Lung (tissue), 12 donors: ENCODE results near the gene ING1. TPM values are rescaled to one million over a fixed set of nuclear protein-coding genes. Genes with fewer than 3 reads are reported as not detected.
A peak's percentile ranks its signal among the peaks of the same experiment; 100 is the strongest.

ENCODE experiments used
- ATAC-seq: fragments of 200-7000 bp; cut with Tn5 transposase; one replicate; pipeline ENCODE4 v1.9.1; 2020; ENCODE audit warnings: moderate number of reproducible peaks; ENCODE audit not compliant: insufficient read depth, low FRiP score
- DNase-seq, 3 donors: peaks; one replicate each; pipeline ENCODE4 v3.0.0-alpha.2; 2013 to 2017
- H3K27ac ChIP-seq, 2 donors: one replicate each; pipeline ENCODE4 v1.5.1; 2013; ENCODE audit warnings: mild to moderate bottlenecking in 2 of 2, moderate library complexity in 2 of 2, control low read depth in 1 of 2, inconsistent platforms in 1 of 2, low read depth in 1 of 2, low read length in 1 of 2
- H3K27me3 ChIP-seq, 3 donors: one replicate each; pipeline ENCODE4 v1.5.1; 2013; ENCODE audit warnings: low read length in 2 of 3; ENCODE audit not compliant: control insufficient read depth in 3 of 3, insufficient read depth in 3 of 3
- H3K36me3 ChIP-seq, 4 donors: one replicate each; pipeline ENCODE4 v1.5.1; 2013; ENCODE audit warnings: low read length in 4 of 4, mild to moderate bottlenecking in 1 of 4, moderate library complexity in 1 of 4; ENCODE audit not compliant: control insufficient read depth in 4 of 4, insufficient read depth in 4 of 4
- H3K4me1 ChIP-seq, 5 donors: one replicate each; pipeline ENCODE4 v1.5.1; 2013; ENCODE audit warnings: low read length in 5 of 5, mild to moderate bottlenecking in 2 of 5, moderate library complexity in 1 of 5; ENCODE audit not compliant: control insufficient read depth in 5 of 5, insufficient read depth in 5 of 5
- H3K4me3 ChIP-seq: one replicate; pipeline ENCODE4 v1.5.1; 2013; ENCODE audit warnings: mild to moderate bottlenecking, control low read depth, moderate library complexity
- H3K9ac ChIP-seq, 2 donors: one replicate each; pipeline ENCODE4 v1.5.1; 2013; ENCODE audit warnings: low read length in 2 of 2, control low read depth in 1 of 2; ENCODE audit not compliant: insufficient read depth in 1 of 2
- H3K9me3 ChIP-seq, 4 donors: one replicate each; pipeline ENCODE4 v1.5.1; 2013; ENCODE audit warnings: low read length in 3 of 4, mild to moderate bottlenecking in 1 of 4, moderate library complexity in 1 of 4; ENCODE audit not compliant: control insufficient read depth in 4 of 4, insufficient read depth in 3 of 4
- CTCF ChIP-seq: IDR thresholded peaks from 2 replicates; pipeline ENCODE4 v1.5.1; 2012; ENCODE audit warnings: mild to moderate bottlenecking; ENCODE audit errors: control extremely low read depth, extremely low read depth
- WGBS, 2 donors: extraction: QIAGEN DNeasy Blood & Tissue Kit; methylation state at CpG; one replicate each; pipeline ENCODE4 v1.1.7; 2013; 5-methylcytosine and 5-hydroxymethylcytosine counted together
- polyA plus RNA-seq, 2 donors: library from polyadenylated mRNA; stranded (reverse); fragments of 200-250 nt; gene quantifications; one replicate each; pipeline ENCODE4 v1.2.1, GENCODE V29; 2013
- total RNA-seq, 2 donors: library from RNA; depleted of rRNA in 1 of 2; stranded (reverse); fragments of >200 nt in 1 of 2; gene quantifications; one replicate each; pipeline ENCODE4 v1.2.1, GENCODE V29; 2014 to 2021
- donor health status: control.
- donor health status: control.
- donor health status: Bipolar disorder and iron deficiency.
- donor health status: healthy.
- donor health status: DM: yes; HTN: yes; CAD: no.

Gene ING1
- total and polyA plus RNA-seq, 4 donors, result 8.8 to 20.6 (median 17.1) TPM

GRCh38 chr13:110770678-110771077 lies 57.2 kb downstream of the ING1 start:
- ATAC-seq (no peak), DNase-seq (no peak)
- Histone ChIP-seq H3K9me3 (no peaks in the 10 kb centered on the region), H3K36me3 (no peaks in the 10 kb centered on the region), H3K4me3 (no peak overlapping the region), H3K27ac (no peak overlapping the region), H3K9ac (no peak overlapping the region), H3K4me1 (no peaks in the 10 kb centered on the region), H3K27me3 (peaks cover 0 to 3% (median 0%) of the 10 kb centered on the region in 3 donors)
- TF ChIP-seq CTCF, result no peak
- 77 to 79% methylated on average over 10 of the region's 10 CpGs for WGBS, 2 donors

- Histone ChIP-seq H3K36me3 (no peaks in the 10 kb centered on the region), H3K4me1 (no peaks in the 10 kb centered on the region), H3K27me3 (peaks cover 0 to 3% (median 0%) of the 10 kb centered on the region in 3 donors), H3K4me3 (no peak overlapping the region), H3K27ac (no peak overlapping the region), H3K9ac (no peak overlapping the region), H3K9me3 (no peaks in the 10 kb centered on the region)
- no peak for TF ChIP-seq CTCF
- DNase-seq (peak in 2 of 3 donors; percentile 11 to 35), ATAC-seq (no peak)
- WGBS, 2 donors, result 47 to 51% methylated on average over 9 of the region's 9 CpGs
Measured at GRCh38 chr13:110771194-110771593, 57.7 kb downstream of the ING1 start.

- Histone ChIP-seq H3K27me3 (peaks cover 0 to 3% (median 0%) of the 10 kb centered on the region in 3 donors), H3K9me3 (peaks cover 0 to 1% (median 0%) of the 10 kb centered on the region in 4 donors), H3K9ac (no peak overlapping the region), H3K4me1 (no peaks in the 10 kb centered on the region), H3K36me3 (no peaks in the 10 kb centered on the region), H3K27ac (no peak overlapping the region), H3K4me3 (no peak overlapping the region)
- 85 to 90% methylated on average over 13 of the region's 13 CpGs for WGBS, 2 donors
- no peak for ATAC-seq
- no peak for DNase-seq
- no peak for TF ChIP-seq CTCF
Measured at GRCh38 chr13:110772091-110772984, 58.8 kb downstream of the ING1 start.

Other genes starting within 250 kb of the ING1 start
- 10 to 100 TPM; 42.9 to 47.9 TPM for gene RAB20, start 152.0 kb upstream of the ING1 start, total RNA-seq
- gene RAB20, start 152.0 kb upstream of the ING1 start, polyA plus RNA-seq, result 100 to 1,000 TPM in 1 of 2 donors, 10 to 100 TPM in 1; 35.8 to 118 TPM
- gene NAXD, start 98.2 kb upstream of the ING1 start, total RNA-seq, result 10 to 100 TPM; 28.6 to 28.9 TPM
- 10 to 100 TPM; 24.1 to 28.6 TPM for gene NAXD, start 98.2 kb upstream of the ING1 start, polyA plus RNA-seq
- gene CARS2, start 7.6 kb upstream of the ING1 start, total RNA-seq, result 10 to 100 TPM; 61.9 to 79.5 TPM
- 100 to 1,000 TPM in 1 of 2 donors, 10 to 100 TPM in 1; 70.5 to 102 TPM for gene CARS2, start 7.6 kb upstream of the ING1 start, polyA plus RNA-seq
- gene ANKRD10, start 201.4 kb downstream of the ING1 start, total RNA-seq, result 100 to 1,000 TPM in 1 of 2 donors, 10 to 100 TPM in 1; 95.0 to 353 TPM
- gene ANKRD10, start 201.4 kb downstream of the ING1 start, polyA plus RNA-seq, result 10 to 100 TPM; 44.0 to 89.5 TPM